Placental pericyte (primary cell): ENCODE measurements around the gene LRRC57. TPM values are rescaled to one million over a fixed set of nuclear protein-coding genes. Genes with fewer than 3 reads are reported as not detected.

Experiments used
- total RNA-seq: library from RNA; depleted of rRNA; stranded (reverse); fragments of >200 nt; gene quantifications from 2 replicates; pipeline ENCODE4 v1.2.3, GENCODE V29; 2012

Gene LRRC57
- total RNA-seq = 13.8 and 20.0 TPM in 2 replicates

DNA sequence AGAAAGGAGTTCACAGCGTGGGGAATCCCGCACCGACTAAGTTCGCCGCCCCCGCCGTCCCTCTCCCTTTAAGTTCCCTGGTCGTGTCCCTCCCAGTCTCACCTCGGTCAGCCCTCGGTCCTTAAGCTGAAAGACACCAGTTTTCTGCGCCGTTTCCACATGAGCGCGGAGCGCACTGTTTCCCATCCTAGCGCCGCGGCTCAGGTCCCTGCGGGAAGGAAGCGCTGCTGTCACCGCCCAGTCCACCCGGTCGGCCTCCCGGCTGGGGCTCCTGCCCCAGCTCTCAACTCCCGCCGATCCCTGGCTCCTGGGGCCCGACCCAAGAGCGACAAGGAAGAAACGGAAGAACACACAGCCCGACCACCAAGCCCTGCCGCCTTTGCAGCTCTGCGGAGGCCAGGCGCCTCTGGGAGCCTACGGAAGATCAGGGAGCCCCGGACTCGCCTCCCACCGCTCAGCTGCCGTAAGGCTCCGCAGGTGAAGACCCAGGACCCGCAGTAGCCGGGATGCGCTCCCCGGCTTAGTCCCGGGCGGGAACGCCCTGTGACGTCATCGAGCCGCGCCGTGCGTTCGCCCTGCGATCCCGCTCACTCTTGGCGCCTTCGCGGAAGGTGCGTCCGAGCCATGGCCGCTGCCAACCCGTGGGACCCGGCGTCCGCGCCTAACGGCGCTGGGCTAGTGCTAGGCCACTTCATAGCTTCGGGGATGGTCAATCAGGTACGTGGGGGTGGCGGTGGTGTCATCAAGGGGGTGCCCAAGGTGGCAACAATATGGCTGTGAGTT is at the start of gene LRRC57, which contains the start of gene HAUS2:
Gene LRRC57, minus strand, starts transcription at position 545 of the 783 bp plus-strand sequence. Its CDS starts 359 bp downstream, at position 186.
Gene HAUS2, plus strand, starts transcription at position 590 of the 783 bp plus-strand sequence. Its CDS starts 35 bp downstream, at position 625.

GRCh38 chr15:42575188-42576039 is 26.8 kb upstream of the LRRC57 start, which contains the start of gene STARD9:
STARD9 (plus strand) TSS chr15:42575606; CDS start chr15:42575716, 110 bp downstream.

DNA sequence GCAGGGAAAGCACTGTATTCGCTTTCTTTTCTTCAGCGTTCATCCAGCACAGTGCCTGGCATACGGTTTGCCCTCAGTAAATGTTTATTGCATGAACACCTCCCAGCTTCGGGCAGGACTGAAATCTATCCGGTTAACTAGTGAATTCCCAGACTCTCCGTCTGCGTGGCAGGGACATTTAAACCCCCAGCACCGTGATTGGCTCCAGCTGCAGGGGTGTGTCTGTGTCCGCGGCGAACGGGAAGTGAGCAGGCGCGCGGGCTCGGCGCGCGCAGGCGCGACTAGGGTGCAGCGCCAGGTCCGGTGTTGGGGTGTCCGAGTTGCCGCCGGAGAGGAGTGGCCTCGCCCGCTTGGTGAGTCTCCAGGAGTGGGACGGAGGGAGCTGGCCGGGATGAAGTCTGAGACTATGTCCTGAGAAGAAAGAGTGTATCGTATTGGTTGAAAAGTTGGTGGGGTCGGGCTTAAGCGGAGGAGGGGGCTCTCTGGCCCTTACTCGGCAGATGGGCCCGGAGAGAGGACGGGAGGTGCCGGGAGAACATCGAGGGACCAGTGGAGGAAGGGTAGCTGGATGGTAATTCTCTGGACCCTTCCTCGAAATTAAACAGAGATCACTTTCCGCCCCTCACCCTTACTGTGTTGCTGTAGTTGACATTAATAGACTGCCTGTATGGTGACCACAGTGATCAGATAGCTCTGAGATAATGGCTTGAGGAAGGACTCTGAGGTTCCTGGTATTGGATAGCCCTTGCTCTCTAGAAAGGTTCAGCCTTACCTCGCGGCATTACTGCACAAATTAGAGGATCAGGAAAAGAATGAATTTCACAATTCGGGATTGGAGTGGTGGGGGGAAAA is 53.0 kb downstream of the LRRC57 start, which contains the start of gene SNAP23:
Gene SNAP23, plus strand, starts transcription at position 274 of the 852 bp plus-strand sequence. CDS start 16,213 bp downstream, outside the sequence.

DNA sequence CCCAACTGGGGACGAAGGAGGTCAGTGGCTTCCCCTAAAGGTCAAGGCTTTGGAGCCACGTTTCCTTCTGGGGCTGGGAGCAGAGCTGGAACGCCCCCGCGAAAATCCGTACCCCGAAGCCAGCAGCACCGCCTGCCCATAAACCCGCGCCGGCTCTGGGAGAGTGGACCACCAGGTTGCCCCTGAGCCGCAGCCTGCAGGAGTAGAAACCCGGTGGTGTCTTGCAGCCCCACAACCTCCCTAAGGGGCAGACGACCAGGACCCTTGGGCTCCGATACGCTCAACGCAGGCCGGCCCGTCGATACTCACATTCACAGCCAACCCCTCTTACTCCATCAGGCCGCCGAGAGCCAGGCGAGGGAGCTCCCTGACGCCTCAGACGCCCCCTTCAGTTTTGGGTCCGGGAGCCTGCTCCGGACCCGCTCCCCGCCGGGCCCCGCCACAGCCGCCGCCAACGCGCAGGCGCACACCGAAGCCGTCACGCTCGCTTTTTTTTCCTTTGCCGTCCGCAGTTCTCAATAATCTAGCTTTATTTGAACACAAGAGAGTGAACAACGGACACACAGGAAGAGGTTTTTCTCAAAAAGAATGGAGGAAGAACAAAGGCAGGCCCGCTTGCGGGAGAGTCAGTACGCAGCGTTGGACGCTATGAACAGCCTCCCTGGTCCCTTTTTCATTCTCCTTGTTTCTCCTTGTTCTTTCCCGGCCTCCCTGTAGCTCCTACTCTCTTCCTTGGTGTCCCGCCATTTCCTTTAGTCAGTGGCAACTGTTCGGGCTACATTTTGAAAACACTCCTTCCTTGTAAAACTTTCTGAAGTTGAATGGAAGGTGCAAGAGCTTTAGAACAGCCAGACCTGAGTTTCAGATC is 57.7 kb downstream of the LRRC57 start, which contains the start of gene ZNF106:
Gene ZNF106, minus strand, starts transcription at position 471 of the 868 bp plus-strand sequence. CDS start 18,852 bp downstream, outside the sequence.

Other genes starting within 250 kb of the LRRC57 start
- gene CAPN3, start 189.3 kb downstream of the LRRC57 start, total RNA-seq = 0.88 and 2.0 TPM in 2 replicates
- 42.7 and 62.7 TPM in 2 replicates for gene ZNF106, start 57.7 kb downstream of the LRRC57 start, total RNA-seq
- 93.2 and 95.9 TPM in 2 replicates for gene SNAP23, start 53.2 kb downstream of the LRRC57 start, total RNA-seq
- gene HAUS2, start within 50 bp of the LRRC57 start, total RNA-seq = 18.6 and 41.1 TPM in 2 replicates
- 4.8 and 10.6 TPM in 2 replicates for gene STARD9, start 26.8 kb upstream of the LRRC57 start, total RNA-seq
- gene CDAN1, start 188.3 kb upstream of the LRRC57 start, total RNA-seq = 6.1 and 12.0 TPM in 2 replicates